Panc1 (cell line): ENCODE results near the gene LRBA. TPM values are rescaled to one million over a fixed set of nuclear protein-coding genes. Genes with fewer than 3 reads are reported as not detected.

Experiments
- ATAC-seq: fragments of 200-7000 bp; cut with Tn5 transposase; 2 replicates; pipeline ENCODE4 v1.9.1; 2020; ENCODE audit warnings: mild to moderate bottlenecking, moderate library complexity
- BruUV-seq: library from RNA; stranded (reverse); fragments of 400-500 nt; replicated peaks from 2 replicates; lab custom pipeline; 2021; lab: Mats Ljungman, UMichigan
- CTCF ChIA-PET: fragments of 300-600 bp; sonication (Branson Sonifier 250); formaldehyde crosslinking; loops from one replicate; lab custom pipeline; 2022; ENCODE audit warnings: antibody characterized with exemption; lab: Charles Lee
- POLR2A ChIA-PET: fragments of 300-600 bp; sonication (Branson Sonifier 250); formaldehyde crosslinking; loops from one replicate; lab custom pipeline; 2022; ENCODE audit warnings: antibody characterized with exemption; lab: Charles Lee
- DNase-seq: peaks from one replicate; pipeline ENCODE4 v3.0.0-alpha.2; 2010; ENCODE audit warnings: low read depth, low spot score
- H3K27ac ChIP-seq: 2 replicates; pipeline ENCODE4 v1.5.1; 2011; ENCODE audit warnings: mild to moderate bottlenecking, low read length, inconsistent platforms
- H3K27me3 ChIP-seq: fragments of 200-500 bp; sonication (Bioruptor generic); 2 replicates; pipeline ENCODE4 v1.6.0; 2014; ENCODE audit warnings: low read length, inconsistent platforms; ENCODE audit not compliant: control insufficient read depth, insufficient read depth
- H3K36me3 ChIP-seq: fragments of 200-500 bp; sonication (Bioruptor generic); 2 replicates; pipeline ENCODE4 v1.5.1; 2014; ENCODE audit warnings: inconsistent platforms, mild to moderate bottlenecking, low read length, moderate library complexity; ENCODE audit not compliant: control insufficient read depth, insufficient read depth
- H3K4me1 ChIP-seq: 2 replicates; pipeline ENCODE4 v1.5.1; 2011; ENCODE audit warnings: inconsistent platforms, mild to moderate bottlenecking, low read length, moderate library complexity; ENCODE audit not compliant: control insufficient read depth, insufficient read depth
- H3K4me3 ChIP-seq, 2 experiments: 2 replicates each; pipeline ENCODE4 v1.5.1; 2011 to 2012; ENCODE audit warnings: low read depth in 2 of 2, low read length in 2 of 2, mild to moderate bottlenecking in 2 of 2, inconsistent platforms in 1 of 2, moderate library complexity in 1 of 2
- H3K9me3 ChIP-seq: fragments of 200-500 bp; sonication (Bioruptor generic); 2 replicates; pipeline ENCODE4 v1.5.1; 2014; ENCODE audit warnings: low read depth, mild to moderate bottlenecking, inconsistent platforms, low read length, moderate library complexity; ENCODE audit not compliant: control insufficient read depth, insufficient read depth
- CTCF ChIP-seq: fragments of 450-650 bp; IDR thresholded peaks from 2 replicates; pipeline ENCODE4 v1.5.1; 2017; ENCODE audit warnings: mild to moderate bottlenecking
- POLR2AphosphoS5 ChIP-seq: IDR thresholded peaks from 2 replicates; pipeline ENCODE4 v1.6.1; 2012; ENCODE audit warnings: mild to moderate bottlenecking, low read depth, low read length, moderate library complexity
- REST ChIP-seq, 2 experiments: IDR thresholded peaks; 2 replicates each; pipeline ENCODE4 v1.6.1; 2011 to 2012; ENCODE audit warnings: low read depth in 2 of 2, control low read depth in 1 of 2, low read length in 1 of 2, mild to moderate bottlenecking in 1 of 2, moderate library complexity in 1 of 2; ENCODE audit not compliant: insufficient read depth in 1 of 2
- SIN3A ChIP-seq: IDR thresholded peaks from 2 replicates; pipeline ENCODE4 v1.6.1; 2012; ENCODE audit warnings: low read depth, mild to moderate bottlenecking, low read length, moderate library complexity, borderline replicate concordance; ENCODE audit not compliant: insufficient read depth
- TCF7L2 ChIP-seq: IDR thresholded peaks from 2 replicates; pipeline ENCODE4 v1.6.1; 2011; ENCODE audit warnings: mild to moderate bottlenecking, low read depth, low read length, inconsistent platforms
- in situ Hi-C: cut with HindIII; loops from 2 replicates; pipeline ENCODE4 v1.10.0; 2016; ENCODE audit warnings: low sequenced_read_pairs, low pct_unique_long_range_greater_than_20kb
- intact Hi-C: fragments of 100-400 bp; cut with micrococcal nuclease; formaldehyde crosslinking; loops from one replicate; pipeline ENCODE4 v1.10.0; 2022; ENCODE audit not compliant: unreplicated experiment
- total RNA-seq: library from RNA; stranded (reverse); gene quantifications from one replicate; pipeline ENCODE4 v1.2.1, GENCODE V29; 2021; ENCODE audit not compliant: unreplicated experiment

LRBA gene
- total RNA-seq, 1 experiment from 2014 or later: 26.4 TPM

GRCh38 chr4:150237110-150237872 lies 777.8 kb downstream of the LRBA start:
- peak; percentile 89 for ATAC-seq
- ChIA-PET POLR2A (no interaction called here), CTCF (no interaction called here)
- Histone ChIP-seq H3K36me3 (no peaks in the 10 kb centered on the region; the same call in 1 of the 2 replicates), H3K27ac (peak overlapping the region; percentile 93), H3K9me3 (no peaks in the 10 kb centered on the region), H3K4me3 (no peak overlapping the region; a peak in 1 of 4 replicates), H3K27me3 (no peaks in the 10 kb centered on the region), H3K4me1 (peaks cover 33% of the 10 kb centered on the region)
- BruUV-seq: no TSS peak
- in situ Hi-C loops (no loop called here), intact Hi-C loops (no loop called here)
- DNase-seq: peak; percentile 80
- TF ChIP-seq POLR2AphosphoS5: no peak
- no peak for TF ChIP-seq TCF7L2
- no peak for TF ChIP-seq CTCF
- TF ChIP-seq REST (IDR thresholded peaks at IDR 0.05; ENCODE audit: insufficient read depth in 1 of 2, low read depth in 2 of 2, low read length in 1 of 2): no peak
- no peak for TF ChIP-seq SIN3A

- BruUV-seq: no TSS peak
These were observed 778.5 kb downstream of the LRBA start for GRCh38 chr4:150236626-150237025.

More at GRCh38 chr4:150236626-150237025, 778.5 kb downstream of the LRBA start:
- TF ChIP-seq CTCF (no peak), REST (IDR thresholded peaks at IDR 0.05; ENCODE audit: insufficient read depth in 1 of 2, low read depth in 2 of 2, low read length in 1 of 2) (no peak), TCF7L2 (no peak), POLR2AphosphoS5 (no peak)
- POLR2A ChIA-PET: no interaction called here
- intact Hi-C loops: no loop called here
- ATAC-seq (peak; percentile 75), DNase-seq (no peak)
- no peaks in the 10 kb centered on the region for H3K9me3 ChIP-seq
- CTCF ChIA-PET: no interaction called here
- H3K36me3 ChIP-seq: no peaks in the 10 kb centered on the region; the same call in 1 of the 2 replicates
- H3K27me3 ChIP-seq: no peaks in the 10 kb centered on the region
- in situ Hi-C loops: no loop called here
- no peak overlapping the region for H3K4me3 ChIP-seq
- peaks cover 36% of the 10 kb centered on the region for H3K4me1 ChIP-seq
- peak overlapping the region; percentile 93 for H3K27ac ChIP-seq
